OCI-LY1 (cell line): ENCODE measurements around the gene APOC3.

Source experiments
- H2AFZ ChIP-seq: fragments of 200-600 bp; sonication (generic), shearing (Covaris generic); 2 replicates; pipeline ENCODE4 v1.6.0; 2014; ENCODE audit warnings: antibody characterized with exemption, mild to moderate bottlenecking, low read length
- H3F3A ChIP-seq: fragments of 200-600 bp; sonication (generic), shearing (Covaris generic); 2 replicates; pipeline ENCODE4 v1.6.0; 2014; ENCODE audit warnings: mild to moderate bottlenecking, antibody characterized with exemption, low read length, moderate library complexity; ENCODE audit not compliant: insufficient read depth
- H3K27ac ChIP-seq: fragments of 200-600 bp; sonication (generic); 2 replicates; pipeline ENCODE4 v1.5.1; 2014; ENCODE audit warnings: low read length, mixed run types, mild to moderate bottlenecking, low read depth; ENCODE audit not compliant: poor library complexity, severe bottlenecking
- H3K27me3 ChIP-seq: fragments of 200-600 bp; sonication (generic); 2 replicates; pipeline ENCODE4 v1.6.0; 2014; ENCODE audit warnings: antibody characterized with exemption, mild to moderate bottlenecking, low read length, moderate library complexity; ENCODE audit not compliant: insufficient read depth
- H3K36me3 ChIP-seq: fragments of 200-600 bp; sonication (generic); 2 replicates; pipeline ENCODE4 v1.6.1; 2014; ENCODE audit warnings: mild to moderate bottlenecking, antibody characterized with exemption, low read length, moderate library complexity, mixed read lengths; ENCODE audit not compliant: insufficient read depth
- H3K4me1 ChIP-seq: fragments of 200-600 bp; sonication (generic); 2 replicates; pipeline ENCODE4 v1.5.1; 2014; ENCODE audit warnings: mild to moderate bottlenecking, low read length, moderate library complexity; ENCODE audit not compliant: insufficient read depth, severe bottlenecking
- H3K4me2 ChIP-seq: fragments of 200-600 bp; sonication (generic), shearing (Covaris generic); 2 replicates; pipeline ENCODE4 v1.6.1; 2014; ENCODE audit warnings: low read length
- H3K4me3 ChIP-seq: fragments of 200-600 bp; sonication (generic); 2 replicates; pipeline ENCODE4 v1.5.1; 2014; ENCODE audit warnings: low read length, low read depth, mild to moderate bottlenecking, mixed read lengths; ENCODE audit not compliant: poor library complexity, severe bottlenecking
- H3K79me2 ChIP-seq: fragments of 200-600 bp; shearing (Covaris generic); 2 replicates; pipeline ENCODE4 v1.6.1; 2016; ENCODE audit warnings: mixed run types, low read length, mixed read lengths; ENCODE audit not compliant: insufficient read depth
- H3K9ac ChIP-seq: fragments of 200-600 bp; sonication (generic), shearing (Covaris generic); 2 replicates; pipeline ENCODE4 v1.6.1; 2014; ENCODE audit warnings: mild to moderate bottlenecking, low read length, mixed read lengths
- H3K9me2 ChIP-seq: fragments of 200-600 bp; sonication (generic), shearing (Covaris generic); 2 replicates; pipeline ENCODE4 v1.6.1; 2014; ENCODE audit warnings: low read depth, mild to moderate bottlenecking, low read length, mixed read lengths
- H3K9me3 ChIP-seq: fragments of 200-600 bp; shearing (Covaris generic); 2 replicates; pipeline ENCODE4 v1.6.1; 2014; ENCODE audit warnings: low read length, mixed read lengths
- H4K20me1 ChIP-seq: fragments of 200-600 bp; sonication (generic), shearing (Covaris generic); 2 replicates; pipeline ENCODE4 v1.6.0; 2016; ENCODE audit warnings: mild to moderate bottlenecking, low read length; ENCODE audit not compliant: insufficient read depth
- EZH2 ChIP-seq: fragments of 200-600 bp; sonication (generic), shearing (Covaris generic); IDR thresholded peaks from 2 replicates; pipeline ENCODE4 v1.8.0; 2017; ENCODE audit warnings: borderline replicate concordance, mixed run types, mild to moderate bottlenecking, antibody characterized with exemption, low read length, moderate library complexity, mixed read lengths
- TF ChIP-seq, protein P1 (sequence below): fragments of 200-600 bp; sonication (generic), shearing (Covaris generic); IDR thresholded peaks from 2 replicates; pipeline ENCODE4 v1.5.1; 2017; ENCODE audit warnings: mild to moderate bottlenecking, antibody characterized with exemption, low read length, moderate library complexity, mixed read lengths

APOC3 gene

DNA sequence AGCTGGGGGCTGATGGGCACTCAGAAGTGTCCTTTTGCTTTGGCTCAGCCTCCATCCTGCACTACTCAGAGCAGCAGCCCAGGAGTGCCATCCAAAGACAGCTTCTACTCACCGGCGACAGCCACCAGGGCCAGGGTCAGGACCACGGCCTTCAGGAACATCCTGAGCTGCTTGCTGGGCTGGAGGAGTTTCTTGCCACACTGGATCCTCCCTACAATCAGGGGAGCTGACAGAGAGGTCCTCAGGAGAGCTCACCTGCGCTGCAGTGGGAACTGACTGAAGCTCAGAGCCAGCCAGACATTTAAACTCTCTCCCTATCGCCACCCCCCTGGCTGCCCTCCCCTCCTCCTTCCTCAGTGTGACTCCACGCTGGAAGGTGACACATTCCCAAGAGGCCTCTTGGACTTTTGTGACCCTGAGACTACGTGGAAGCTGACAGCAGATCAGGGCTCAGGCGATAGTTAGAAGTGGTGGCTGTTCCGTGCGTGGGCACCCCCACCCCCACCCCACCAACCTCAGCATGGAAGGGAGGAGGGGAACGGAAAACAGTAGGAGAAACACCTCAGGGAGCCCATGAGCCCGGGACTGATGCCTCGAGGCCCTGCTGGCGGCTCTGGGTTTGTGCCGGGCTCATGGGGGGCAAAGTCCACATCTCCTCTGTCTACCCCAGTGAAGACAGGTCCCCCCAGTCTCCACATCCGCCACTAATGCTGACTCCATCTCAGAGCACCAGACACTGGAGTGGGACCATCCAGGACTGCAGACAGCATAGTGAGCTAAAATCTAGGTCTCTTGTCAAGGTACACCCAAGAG lies 6.5 kb upstream of the APOC3 start, which contains the start of gene APOA4:
Gene APOA4, minus strand, starts transcription at position 274 of the 813 bp plus-strand sequence. Its CDS starts 113 bp downstream, at position 161.
- H3K36me3 ChIP-seq = no peaks in the 10 kb centered on the region
- no peak within 1 kb of the TSS for H3K4me3 ChIP-seq
- H3K4me2 ChIP-seq = no peak within 1 kb of the TSS
- H3F3A ChIP-seq = no peaks in the 10 kb centered on the region
- no peaks in the 10 kb centered on the region for H4K20me1 ChIP-seq
- no peak within 1 kb of the TSS for H3K27ac ChIP-seq
- H3K9me2 ChIP-seq = no peaks in the 10 kb centered on the region
- H3K27me3 ChIP-seq = no peaks in the 10 kb centered on the region
- no peaks in the 10 kb centered on the region for H3K4me1 ChIP-seq
- H3K9ac ChIP-seq = no peak within 1 kb of the TSS
- H2AFZ ChIP-seq = no peak within 1 kb of the TSS
- TF ChIP-seq, protein P1, sequence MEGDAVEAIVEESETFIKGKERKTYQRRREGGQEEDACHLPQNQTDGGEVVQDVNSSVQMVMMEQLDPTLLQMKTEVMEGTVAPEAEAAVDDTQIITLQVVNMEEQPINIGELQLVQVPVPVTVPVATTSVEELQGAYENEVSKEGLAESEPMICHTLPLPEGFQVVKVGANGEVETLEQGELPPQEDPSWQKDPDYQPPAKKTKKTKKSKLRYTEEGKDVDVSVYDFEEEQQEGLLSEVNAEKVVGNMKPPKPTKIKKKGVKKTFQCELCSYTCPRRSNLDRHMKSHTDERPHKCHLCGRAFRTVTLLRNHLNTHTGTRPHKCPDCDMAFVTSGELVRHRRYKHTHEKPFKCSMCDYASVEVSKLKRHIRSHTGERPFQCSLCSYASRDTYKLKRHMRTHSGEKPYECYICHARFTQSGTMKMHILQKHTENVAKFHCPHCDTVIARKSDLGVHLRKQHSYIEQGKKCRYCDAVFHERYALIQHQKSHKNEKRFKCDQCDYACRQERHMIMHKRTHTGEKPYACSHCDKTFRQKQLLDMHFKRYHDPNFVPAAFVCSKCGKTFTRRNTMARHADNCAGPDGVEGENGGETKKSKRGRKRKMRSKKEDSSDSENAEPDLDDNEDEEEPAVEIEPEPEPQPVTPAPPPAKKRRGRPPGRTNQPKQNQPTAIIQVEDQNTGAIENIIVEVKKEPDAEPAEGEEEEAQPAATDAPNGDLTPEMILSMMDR = no peak
- TF ChIP-seq EZH2 = no peak
- no peaks in the 10 kb centered on the region for H3K9me3 ChIP-seq
- no peaks in the 10 kb centered on the region for H3K79me2 ChIP-seq

DNA sequence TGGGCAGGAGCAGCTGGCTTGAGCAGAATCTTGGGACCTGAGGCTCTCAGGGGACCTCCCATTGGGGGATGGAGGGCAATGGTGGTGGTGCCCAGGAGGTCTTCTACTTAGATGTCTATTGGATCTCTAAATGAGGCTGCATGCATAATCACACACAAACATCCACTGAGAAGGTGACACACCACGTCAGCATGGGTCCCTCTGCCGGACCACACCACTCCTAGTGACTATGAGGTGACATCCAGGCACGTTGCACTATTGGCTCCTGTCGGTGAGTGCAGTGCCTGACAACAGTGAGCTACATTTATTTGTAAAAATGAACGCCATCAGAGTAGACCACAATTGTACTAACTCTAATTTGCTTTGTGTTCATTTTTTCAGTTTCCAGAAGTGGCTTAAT lies 4.3 kb upstream of the APOC3 start:
- no peak overlapping the region for H3K4me3 ChIP-seq
- H2AFZ ChIP-seq = no peak overlapping the region
- no peak for TF ChIP-seq EZH2
- TF ChIP-seq, protein P1 = no peak
- no peaks in the 10 kb centered on the region for H4K20me1 ChIP-seq
- H3K4me1 ChIP-seq = no peaks in the 10 kb centered on the region
- H3F3A ChIP-seq = no peaks in the 10 kb centered on the region
- H3K9me3 ChIP-seq = no peaks in the 10 kb centered on the region
- H3K4me2 ChIP-seq = no peak overlapping the region
- no peaks in the 10 kb centered on the region for H3K27me3 ChIP-seq
- H3K36me3 ChIP-seq = no peaks in the 10 kb centered on the region
- H3K9ac ChIP-seq = no peak overlapping the region
- H3K9me2 ChIP-seq = no peaks in the 10 kb centered on the region
- no peaks in the 10 kb centered on the region for H3K79me2 ChIP-seq
- H3K27ac ChIP-seq = no peak overlapping the region

DNA sequence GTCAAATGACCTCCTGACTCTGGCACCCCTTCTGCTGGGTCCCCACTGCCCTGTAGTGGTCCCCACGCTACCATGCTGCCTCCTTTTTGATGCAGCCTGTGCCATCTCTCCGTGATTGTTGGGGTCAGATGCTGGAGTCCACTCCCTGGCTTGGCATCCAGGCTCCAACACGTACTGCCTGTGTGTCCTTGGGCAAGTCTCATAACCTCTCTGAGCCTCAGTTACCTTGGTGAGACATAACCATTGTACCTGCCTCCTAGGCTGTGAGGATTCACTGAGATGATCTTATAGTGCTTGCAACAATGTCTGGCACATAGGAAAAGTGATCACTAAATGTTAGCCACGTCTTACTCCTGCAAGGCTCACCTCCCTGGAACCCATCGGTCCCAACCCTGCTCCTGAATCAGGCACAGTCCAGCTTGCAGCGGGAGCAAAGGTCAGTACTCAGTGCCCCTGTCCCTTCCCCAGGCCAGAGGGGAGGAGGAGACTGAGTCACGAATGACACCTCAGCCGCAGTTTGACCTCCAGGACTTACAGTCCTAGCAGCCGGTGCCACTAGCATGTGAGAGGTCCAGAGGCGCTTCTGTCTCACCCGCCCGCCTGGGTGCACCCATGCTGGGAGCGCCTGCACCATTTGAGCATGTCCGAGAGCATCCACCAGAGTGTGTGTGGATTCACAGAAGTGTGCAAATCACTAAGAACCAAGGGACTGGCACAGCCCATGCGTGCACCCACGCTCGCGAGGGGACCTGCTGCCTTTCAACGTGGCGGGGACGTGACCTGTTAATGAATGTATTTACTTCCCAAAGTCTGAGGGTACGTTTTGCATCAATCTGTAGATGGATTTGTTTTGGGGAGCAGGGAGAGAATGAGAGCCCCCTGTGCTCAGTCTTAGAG lies 3.6 kb upstream of the APOC3 start:
- Histone ChIP-seq H3K4me1 (no peaks in the 10 kb centered on the region), H3K36me3 (no peaks in the 10 kb centered on the region)
- TF ChIP-seq, protein P1 = no peak
- TF ChIP-seq EZH2 = no peak

More for the DNA sequence above, 3.6 kb upstream of the APOC3 start:
- H3K27ac ChIP-seq = no peak overlapping the region
- H3K4me3 ChIP-seq = no peak overlapping the region
- no peaks in the 10 kb centered on the region for H3K9me3 ChIP-seq
- no peaks in the 10 kb centered on the region for H3K9me2 ChIP-seq
- H3K9ac ChIP-seq = no peak overlapping the region
- no peaks in the 10 kb centered on the region for H4K20me1 ChIP-seq
- no peak overlapping the region for H3K4me2 ChIP-seq
- no peaks in the 10 kb centered on the region for H3F3A ChIP-seq
- H2AFZ ChIP-seq = no peak overlapping the region
- H3K27me3 ChIP-seq = no peaks in the 10 kb centered on the region
- no peaks in the 10 kb centered on the region for H3K79me2 ChIP-seq
